ENCODE measurements around the gene INPP4A. TPM values are rescaled to one million over a fixed set of nuclear protein-coding genes. Genes with fewer than 3 reads are reported as not detected.

Gene INPP4A
- total and polyA plus RNA-seq, 10 of the 15 experiments (the other 5 are each of a cell fraction or from before 2014, with no cell fraction given): 4.7 to 62.3 (median 36.9) TPM

- CTCF ChIA-PET: no interaction called here
- ATAC-seq (no peak), FAIRE-seq (no peak), DNase-seq (ENCODE audit: low read depth, low spot score) (no peak)
- Histone ChIP-seq H3K9me3 (replicated peaks; ENCODE audit: control insufficient read depth, insufficient read depth, low read length) (peaks cover 4% of the 10 kb centered on the region; the same call in 2 of the 3 replicates), H3K36me3 (ENCODE audit: control insufficient read depth in 2 of 2, insufficient read depth in 2 of 2, low read length in 1 of 2) (no peaks in the 10 kb centered on the region), H3K4me1 (ENCODE audit: control insufficient read depth, insufficient read depth, low read length) (no peaks in the 10 kb centered on the region), H3K79me2 (ENCODE audit: control insufficient read depth, insufficient read depth, low read length) (no peaks in the 10 kb centered on the region), H3K27ac (ENCODE audit: control insufficient read depth, insufficient read depth) (no peak overlapping the region), H4K20me1 (ENCODE audit: control insufficient read depth, insufficient read depth) (no peaks in the 10 kb centered on the region), H3K9ac (ENCODE audit: control insufficient read depth, insufficient read depth, low read length) (no peak overlapping the region), H3K27me3 (replicated peaks in 1 of 2; ENCODE audit: control insufficient read depth in 2 of 2, insufficient read depth in 2 of 2, low read length in 1 of 2) (no peaks in the 10 kb centered on the region), H2AFZ (ENCODE audit: control insufficient read depth, low read depth, low read length) (no peak overlapping the region), H3K4me3 (no peak overlapping the region), H3K4me2 (ENCODE audit: control insufficient read depth, insufficient read depth) (no peak overlapping the region)
- SMC1A ChIA-PET (ENCODE audit: uncharacterized antibody, unreplicated experiment): no interaction called here
- BruUV-seq (replicated peaks): no TSS peak
- RAD21 ChIA-PET (ENCODE audit: unreplicated experiment): no interaction called here
- POLR2A ChIA-PET: no interaction called here
- TF ChIP-seq FOXK2 (IDR thresholded peaks at IDR 0.05): no peak
- no peak for TF ChIP-seq PKNOX1 (IDR thresholded peaks at IDR 0.05)
- no peak for TF ChIP-seq HDGF (IDR thresholded peaks at IDR 0.05)
- no peak for TF ChIP-seq BCLAF1 (IDR thresholded peaks at IDR 0.05)
- TF ChIP-seq NFIC (IDR thresholded peaks at IDR 0.05; ENCODE audit: low read depth, low read length): no peak
- peak; percentile 74; the same call in 1 of the 2 replicates for TF ChIP-seq CBX5 (IDR thresholded peaks at IDR 0.05; ENCODE audit: low read depth)
- no peak for TF ChIP-seq NR2C1 (IDR thresholded peaks at IDR 0.05)
- intact Hi-C loops (cut with micrococcal nuclease; ENCODE audit: unreplicated experiment) (no loop called here), in situ Hi-C loops (cut with MboI) (loop anchor here (25.0 kb wide), 1 partner anchor 640 kb away; no protein-coding TSS in a partner anchor)
Measured at GRCh38 chr2:98422449-98422848, 22.2 kb upstream of the INPP4A start.

All from GM12878 (cell line).